NCI-H446 treated with DMSO at 0.1 percent for 48 hours (cell line): ENCODE data around the gene GNG13.
"Not testable (repeated sequence)": the region's sequence is repeated elsewhere in the genome, so short reads cannot be mapped to it uniquely, and the experiment has no call there.

Experiments
- DNase-seq: peaks from one replicate; lab custom pipeline; 2025; lab: John Stamatoyannopoulos, UW

The GNG13 gene

DNA sequence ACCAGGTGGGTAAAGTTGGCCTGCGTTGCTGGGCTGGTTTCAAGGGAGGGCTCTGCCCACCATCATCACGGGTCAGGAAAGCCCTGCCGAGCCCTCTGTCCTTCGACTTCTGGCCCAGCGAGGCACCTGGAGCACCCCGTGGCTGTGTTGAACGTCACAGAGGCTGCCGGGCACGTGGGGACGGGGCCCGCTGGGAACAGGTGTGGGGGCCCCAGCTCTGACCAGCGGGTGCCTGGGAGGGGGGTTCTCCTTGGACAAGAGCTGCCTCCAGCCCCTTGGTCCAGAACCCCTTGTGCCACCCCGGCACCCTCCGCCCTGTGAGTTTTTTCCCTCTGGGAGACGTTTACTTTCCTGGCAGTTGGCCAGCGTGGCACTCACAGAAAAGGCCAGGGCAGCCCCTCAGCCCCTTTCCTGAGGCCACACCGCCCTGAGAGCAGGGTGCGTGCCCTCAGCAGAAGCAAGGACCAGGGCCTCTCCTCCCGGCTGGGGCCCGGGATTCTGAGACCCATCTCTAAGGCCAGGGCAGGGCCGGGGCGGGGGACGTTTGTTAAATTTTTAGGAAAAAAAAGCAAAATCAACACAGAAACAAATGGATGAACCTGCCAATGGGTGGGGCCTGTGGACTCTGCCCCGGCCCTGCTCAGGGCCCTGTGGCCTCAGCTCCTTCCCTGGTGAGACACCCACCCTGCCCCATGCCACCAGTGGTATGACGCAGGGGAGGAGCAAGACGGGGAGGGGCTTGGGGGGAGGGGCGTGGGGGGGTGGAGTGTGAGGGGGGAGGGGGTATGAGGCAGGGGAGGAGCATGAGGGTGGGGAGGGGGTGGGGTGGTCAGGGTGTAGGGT is 31.3 kb upstream of the GNG13 start:
- no peak for DNase-seq

DNA sequence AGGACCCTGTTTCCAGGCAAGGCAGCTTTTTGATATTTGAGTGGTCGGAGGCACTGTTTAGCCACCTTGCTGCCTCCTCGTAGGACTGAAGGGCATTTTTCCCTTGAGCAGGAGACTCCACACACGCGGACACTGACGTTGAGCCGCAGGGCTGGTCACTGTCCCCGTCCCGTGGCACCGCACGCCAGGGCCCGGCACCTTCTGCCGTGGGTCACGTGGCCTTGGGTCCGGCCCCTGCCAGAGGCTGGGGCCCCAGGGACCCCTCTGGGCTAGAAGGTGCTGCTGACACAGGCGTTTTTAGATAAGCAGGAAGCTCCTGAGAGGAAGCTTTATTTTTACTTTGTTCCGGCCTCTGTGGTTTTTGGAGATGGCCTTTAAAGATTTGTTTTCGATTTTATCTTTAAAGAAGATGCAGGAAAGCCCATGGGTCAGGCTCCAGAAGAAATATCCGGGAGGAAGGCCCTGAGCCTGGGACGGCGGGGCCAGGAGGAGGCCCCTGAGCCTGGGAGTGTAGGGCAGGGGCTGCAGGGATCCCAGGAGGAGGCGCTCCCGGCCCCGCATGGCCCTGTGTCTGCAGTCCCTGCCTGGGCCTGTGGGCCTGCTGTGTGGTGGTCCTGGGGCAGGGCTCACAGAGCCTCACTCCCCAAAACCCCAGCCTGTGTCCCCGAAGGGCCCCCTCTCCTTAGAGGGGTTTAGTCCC is 30.5 kb upstream of the GNG13 start:
- no peak for DNase-seq

DNA sequence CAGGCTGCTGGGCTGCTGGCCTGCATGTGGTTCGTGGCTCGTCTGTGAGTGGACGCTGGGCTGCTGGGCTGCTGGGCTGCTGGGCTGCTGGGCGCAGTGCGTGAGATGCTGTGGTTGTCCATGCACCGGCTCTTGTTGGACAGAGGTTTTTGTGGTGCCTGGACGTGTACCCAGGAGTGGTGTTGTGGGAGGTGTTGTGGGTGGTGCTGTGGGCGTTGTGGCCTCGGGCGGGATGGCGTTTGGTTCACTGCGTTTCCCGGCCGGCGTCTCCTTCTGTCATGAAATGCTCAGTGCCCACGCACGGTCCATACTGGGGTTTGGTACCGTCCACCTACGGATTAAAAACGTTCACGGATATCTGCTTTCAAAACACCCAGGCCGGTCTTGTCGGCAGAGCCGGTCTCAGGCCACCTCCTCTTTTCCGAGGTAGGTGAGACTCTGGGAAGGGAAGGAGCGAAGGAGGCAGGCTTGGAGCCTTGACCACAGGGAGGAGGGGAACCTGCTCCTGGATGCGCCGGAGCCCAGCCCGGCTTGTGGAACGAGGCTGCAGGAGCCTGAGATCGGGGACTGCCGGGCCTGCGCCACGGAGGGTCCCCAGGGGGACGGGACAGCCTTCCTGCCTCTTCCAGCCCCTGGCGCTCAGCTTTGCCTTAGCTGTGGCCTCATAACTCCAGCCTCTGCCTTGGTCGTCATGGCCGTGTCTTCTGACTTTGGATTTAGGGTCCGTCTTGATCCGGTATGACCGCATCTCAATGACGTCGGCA is 29.8 kb upstream of the GNG13 start:
- DNase-seq, result no peak

DNA sequence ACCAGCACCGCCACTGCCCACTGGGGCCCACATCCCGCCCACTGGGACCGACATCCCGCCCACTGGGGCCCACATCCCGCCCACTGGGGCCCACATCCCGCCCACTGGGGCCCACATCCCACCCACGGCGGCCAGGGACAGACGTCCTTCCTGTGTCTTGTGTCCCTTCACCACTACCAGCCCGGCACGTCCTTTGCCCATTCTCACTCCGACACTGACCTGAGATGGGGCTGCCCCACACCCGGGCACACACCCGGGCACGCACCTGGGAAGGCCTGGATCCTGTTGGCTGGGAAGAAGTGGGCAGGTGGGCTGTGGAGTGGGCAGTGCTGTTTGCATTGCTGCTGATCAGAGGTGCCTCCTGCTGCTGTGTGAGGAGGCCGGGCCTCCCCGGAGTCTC is 28.4 kb upstream of the GNG13 start:
- no peak for DNase-seq

DNA sequence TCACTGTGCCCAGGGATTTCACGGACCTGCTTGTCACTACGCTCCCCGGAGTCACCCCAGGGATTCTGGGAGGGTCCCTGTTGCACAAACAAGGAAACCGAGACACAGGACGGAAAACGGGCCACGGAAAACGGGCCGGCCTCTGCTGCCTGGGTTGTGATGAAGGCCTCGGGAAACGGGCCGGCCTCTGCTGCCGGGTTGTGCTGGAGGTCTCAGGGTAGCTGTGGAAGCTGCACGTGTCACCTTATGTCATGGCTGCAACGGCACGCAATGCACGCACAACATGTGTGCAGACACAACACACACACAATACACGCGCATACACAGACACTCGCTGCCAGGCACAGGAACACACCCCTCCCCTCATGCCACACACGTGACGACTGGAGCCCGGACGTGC is 27.0 kb upstream of the GNG13 start:
- DNase-seq, result no peak

DNA sequence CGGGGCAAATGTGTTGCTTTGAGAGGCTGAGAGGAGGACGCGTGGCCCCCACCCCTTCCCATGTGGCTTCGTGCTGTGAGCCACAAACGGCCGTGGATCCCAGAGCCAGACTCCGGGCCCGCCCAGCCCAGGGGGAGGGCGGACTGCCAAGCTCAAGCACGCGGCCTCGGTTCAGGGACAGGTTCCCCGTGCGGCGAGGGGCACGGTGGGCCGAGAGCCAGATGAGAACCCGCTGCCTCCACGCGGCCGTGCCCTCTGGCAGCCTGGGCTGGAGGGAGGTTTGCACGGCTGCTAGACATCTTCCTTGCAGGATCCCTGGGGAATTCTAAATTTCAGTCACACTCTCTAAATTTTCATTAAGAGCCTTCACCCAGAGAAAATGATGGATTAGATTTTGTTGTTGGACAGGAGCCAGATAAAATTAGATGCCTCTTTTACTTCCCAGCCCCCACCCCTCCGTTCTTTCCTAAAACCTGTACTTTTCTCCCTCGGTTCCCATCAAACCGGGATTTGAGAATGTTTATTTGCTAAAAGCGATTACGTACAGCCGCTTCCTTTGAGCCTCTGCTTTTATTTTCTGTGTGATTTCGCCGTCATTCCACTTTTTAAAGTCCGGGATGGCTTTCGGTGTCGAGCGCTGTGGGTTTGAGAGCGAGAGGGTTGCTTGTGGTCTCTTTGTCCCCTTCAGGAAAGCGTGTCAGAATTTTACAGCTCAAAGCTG is 25.0 kb upstream of the GNG13 start:
- DNase-seq, result no peak

DNA sequence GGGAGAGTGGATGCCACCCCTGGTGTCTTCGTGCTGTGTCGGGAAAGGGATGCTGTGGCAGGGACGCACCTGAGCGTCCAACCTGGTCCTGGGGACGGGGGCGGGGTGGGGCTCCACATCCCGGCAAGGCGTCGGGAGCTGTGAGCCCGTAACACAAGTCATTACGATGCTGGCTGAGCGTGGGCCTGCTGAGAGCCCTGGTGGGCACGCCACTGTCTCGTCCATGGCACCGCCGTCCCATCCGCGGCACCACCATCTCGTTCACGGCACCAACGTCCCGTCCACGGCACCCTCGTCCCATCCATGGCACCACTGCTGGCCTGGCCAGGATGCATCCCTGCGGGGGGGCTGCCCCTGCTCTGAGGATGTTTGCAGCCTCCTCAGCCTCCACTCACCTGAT is 24.1 kb upstream of the GNG13 start:
- DNase-seq, result no peak

DNA sequence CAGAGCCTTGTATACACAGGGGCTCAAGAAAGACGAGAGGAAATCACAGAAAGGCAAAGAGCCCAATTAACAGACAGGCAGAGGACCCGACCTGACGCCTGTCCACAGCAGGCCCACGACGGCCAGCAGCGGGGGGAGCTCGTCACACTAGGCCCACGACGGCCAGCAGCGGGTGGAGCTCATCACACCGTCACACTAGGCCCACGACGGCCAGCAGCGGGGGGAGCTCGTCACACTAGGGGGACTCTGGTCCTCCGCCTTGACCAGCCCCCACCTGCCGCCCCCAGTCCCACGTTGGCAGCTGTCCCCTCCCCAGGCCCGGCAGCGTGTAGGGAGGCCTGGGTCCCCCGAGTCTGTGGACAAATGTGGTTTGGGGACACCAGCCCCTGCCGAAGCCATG is 23.7 kb upstream of the GNG13 start:
- no peak for DNase-seq

DNA sequence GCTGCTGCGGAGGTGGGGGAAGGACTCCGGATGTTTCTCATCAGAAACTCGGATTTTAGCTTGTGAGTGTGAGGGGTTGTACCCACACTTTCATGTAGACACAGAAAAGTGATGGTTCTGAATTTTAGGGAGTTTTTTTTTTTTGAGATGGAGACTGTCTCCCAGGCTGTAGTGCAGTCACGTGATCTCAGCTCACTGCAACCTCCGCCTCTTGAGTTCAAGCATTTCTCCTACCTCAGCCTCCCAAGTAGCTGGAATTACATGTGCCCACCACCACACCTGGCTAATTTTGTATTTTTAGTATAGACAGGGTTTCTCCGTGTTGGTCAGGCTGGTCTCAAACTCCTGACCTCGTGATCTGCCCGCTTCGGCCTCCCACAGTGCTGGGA is 22.4 kb upstream of the GNG13 start:
- DNase-seq, result no peak

DNA sequence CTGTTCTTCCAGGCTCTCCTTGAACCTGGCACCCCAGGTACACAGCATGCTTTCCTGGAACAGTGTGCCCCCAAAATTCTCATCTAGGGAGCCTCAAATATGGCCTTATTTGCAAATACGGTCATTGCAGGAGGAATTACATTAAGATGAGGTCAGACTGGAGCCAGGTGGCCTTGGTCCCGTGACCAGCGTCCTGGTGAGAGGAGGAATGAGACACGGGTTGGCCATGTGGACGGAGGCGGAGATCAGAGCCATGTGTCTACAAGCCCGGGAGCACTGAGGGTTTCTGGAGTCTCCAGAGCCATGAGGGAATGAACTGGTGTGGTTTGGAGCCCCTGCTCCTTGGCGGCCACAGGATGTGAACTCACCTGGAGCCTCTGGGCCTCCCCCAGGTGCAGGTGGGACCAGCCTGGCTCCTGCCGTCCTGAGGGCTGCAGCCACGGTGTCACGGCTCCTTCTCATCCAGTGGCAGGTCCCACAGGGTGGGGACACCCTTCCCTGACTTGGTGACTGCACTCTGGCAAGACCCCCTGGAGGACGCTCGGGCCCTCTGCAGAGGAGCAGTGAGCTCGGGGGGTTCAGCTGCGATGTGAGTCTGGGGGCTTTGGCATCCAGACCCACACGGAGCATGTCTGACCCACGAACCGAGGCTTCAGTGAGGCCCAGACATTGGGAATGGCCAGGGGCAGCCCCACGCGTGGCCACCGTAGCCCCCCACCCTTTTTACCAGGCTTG is 21.8 kb upstream of the GNG13 start:
- DNase-seq, result no peak

DNA sequence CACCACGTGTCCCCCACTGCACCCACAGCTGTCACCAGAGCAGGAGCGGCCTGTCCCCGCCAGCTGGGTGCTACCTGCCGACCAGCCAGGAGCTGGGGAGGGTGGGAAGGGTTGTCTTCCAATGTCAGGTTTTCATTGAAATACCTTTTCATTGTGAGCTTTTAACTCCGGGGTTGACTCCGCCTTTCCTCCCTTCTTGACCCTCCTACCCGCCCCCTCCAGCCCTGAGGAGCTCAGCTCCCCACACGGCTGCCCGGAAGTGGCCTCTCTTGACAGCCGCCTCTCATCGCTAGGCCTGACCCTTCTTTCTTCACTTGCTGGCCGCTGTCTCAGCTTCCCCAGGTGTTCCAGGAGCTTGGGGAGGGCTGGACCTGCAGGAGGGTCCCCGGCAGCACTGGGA is 21.2 kb upstream of the GNG13 start:
- no peak for DNase-seq

DNA sequence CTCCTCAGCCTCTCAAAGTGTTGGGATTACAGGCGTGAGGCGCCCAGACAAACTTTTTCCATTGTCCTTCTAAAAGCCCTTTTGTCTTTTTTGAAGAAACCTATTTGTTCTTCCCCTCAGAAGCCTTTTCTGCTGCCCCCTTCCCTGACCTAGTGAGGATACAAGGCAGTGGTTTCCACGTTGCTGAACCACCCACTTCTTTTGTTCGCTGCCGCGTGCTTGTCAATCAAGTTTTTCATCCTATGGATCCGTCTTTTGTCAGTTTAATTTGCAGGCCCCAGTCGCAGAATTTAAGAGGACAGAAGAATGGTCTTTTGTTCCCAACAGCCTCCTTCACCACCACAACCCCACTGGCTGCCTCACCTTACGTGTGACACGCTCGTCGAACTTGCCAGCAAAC is 20.2 kb upstream of the GNG13 start:
- DNase-seq, result no peak

DNA sequence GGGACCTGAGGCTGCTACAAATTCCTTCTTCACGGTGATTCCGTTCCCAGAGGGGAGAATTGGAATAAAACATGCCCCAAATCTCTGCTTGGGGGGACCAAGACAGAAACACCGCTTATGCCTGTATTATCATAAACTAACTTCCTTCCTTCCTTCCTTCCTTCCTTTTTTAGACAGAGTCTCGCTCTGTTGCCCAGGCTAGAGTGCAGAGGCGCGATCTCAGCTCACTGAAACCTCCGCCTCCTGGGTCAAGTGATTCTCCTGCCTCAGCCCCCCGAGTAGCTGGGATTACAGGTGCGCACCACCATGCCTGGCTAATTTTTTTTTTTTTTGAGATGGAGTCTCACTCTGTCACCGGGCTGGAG is 19.5 kb upstream of the GNG13 start:
- not testable (repeated sequence) for DNase-seq

DNA sequence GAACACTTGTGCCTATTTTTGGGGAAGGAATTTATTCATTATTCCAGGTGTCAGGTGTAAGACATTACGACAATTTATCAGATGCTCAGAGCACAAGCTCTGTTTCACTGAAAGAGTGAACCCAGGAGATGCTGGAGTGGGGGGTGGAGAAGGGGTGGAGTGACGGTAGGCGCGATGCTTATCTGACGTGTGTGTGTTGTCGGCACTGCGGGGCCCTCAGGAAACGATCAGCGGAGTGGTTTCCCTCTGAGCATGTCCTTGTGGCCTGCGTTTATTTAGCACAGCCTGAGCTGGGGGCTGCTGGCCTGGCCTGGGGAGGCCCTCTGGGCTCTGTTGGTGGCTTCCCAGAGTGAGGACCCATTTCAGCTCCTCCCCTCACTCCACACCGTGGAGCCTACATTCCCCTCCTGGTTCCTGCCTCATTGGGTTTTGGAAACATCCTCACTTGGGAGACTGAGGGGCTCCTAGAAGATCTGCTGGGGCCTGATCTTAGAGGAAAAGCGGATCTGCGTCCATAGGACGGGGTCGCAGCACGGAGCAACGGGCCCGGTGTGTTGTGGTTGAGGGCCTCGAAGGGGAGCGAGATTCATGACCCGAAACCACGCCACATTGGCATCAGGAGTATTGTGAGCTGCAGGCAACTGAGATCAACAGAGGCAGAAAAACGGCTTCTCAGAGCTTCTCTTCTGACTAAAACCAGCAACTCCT is 19.0 kb upstream of the GNG13 start:
- DNase-seq, result no peak

DNA sequence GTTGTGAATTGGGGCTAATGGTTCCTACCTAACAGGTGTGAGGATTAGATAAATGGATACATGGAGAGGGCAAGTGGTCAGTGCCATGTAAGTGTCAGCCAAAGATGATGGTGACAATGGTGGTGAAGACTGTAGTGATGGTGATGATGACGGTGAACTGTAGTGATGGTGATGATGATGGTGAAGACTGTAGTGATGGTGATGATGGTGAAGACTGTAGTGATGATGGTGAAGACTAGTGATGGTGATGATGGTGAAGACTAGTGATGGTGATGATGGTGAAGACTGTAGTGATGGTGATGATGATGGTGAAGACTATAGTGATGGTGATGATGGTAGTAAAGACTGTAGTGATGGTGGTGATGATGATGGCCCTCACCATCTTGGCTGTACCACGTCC is 18.1 kb upstream of the GNG13 start:
- DNase-seq, result no peak

DNA sequence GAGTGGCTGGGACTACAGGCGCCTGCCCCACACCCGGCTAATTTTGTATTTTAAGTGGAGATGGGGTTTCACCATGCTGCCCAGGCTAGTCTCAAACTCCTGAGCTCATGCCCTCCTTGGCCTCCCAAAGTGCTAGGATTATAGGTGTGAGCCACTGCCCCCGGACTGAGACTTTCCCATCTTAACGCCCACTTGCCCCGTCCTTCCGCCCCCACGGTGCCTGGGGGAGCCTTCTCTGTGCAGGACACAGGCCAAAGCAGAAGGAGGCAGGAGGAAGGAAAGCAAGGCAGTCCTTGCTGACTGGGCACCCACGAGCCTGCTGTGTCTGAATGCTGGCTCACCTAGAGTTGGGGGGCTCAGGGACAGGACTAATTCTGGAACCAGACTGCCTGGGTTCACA is 17.6 kb upstream of the GNG13 start:
- no peak for DNase-seq

DNA sequence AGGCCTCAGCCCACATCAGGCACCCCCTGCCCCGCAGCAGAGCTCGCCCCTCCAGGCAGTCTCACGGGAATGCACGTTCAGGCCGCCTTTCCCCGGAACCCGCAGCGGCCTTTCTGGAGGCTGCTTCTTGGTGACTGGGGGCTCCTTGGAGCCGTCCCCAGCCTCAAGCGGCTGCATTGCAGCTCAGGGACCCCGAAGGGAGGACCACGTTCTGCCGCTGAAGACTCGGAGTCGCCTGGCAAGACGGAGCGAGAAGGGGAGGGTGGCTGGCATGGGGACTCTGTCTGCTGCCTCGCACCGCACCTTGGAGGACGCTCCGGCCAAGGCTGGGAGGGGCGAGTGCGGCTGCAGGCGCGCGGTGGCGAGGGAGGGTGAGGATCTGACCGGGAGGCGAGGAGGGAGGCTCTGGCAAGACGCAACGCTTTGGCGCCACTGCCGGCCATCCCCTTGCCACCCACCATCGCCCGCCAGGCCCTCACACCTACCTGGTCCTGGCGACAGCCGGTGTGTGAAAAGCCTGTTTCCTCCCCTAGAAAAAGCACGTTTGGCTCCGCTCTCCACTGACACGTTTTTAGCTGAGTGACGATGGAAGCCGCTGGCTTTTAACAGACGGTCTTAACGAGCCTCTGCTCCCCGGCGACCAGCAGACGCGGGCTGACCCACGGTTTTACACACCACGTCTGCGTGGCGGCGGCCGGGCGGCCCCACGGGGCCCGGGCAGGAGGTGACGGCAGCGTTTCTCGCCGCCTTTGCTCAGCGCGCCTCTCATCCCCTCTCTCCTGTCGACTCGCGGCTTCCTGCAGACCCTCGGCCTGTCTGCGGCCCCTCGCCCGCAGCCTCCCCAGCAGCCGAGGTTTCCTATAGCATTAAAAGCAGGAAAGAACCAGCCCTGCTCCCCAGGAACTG is 16.7 kb upstream of the GNG13 start:
- DNase-seq, result no peak

DNA sequence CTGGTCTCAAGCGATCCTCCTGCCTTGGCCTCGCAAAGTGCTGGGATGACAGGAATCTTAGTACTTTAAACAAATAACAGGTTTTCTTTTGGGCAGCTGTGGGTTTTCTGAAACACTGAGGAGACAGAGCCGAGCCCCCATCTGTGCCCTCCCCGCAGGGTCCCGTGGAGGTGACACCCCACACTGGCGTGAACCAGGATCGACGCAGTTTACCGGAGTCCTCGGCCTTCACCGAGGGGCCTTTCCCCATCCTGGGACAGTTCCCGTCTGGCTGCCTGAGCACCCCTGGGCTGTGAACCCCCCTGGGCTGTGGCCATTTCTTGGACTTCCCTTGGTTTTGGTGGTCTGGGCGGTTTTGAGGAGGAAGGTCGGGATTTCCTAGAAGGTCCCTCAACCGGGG is 15.3 kb upstream of the GNG13 start:
- no peak for DNase-seq

DNA sequence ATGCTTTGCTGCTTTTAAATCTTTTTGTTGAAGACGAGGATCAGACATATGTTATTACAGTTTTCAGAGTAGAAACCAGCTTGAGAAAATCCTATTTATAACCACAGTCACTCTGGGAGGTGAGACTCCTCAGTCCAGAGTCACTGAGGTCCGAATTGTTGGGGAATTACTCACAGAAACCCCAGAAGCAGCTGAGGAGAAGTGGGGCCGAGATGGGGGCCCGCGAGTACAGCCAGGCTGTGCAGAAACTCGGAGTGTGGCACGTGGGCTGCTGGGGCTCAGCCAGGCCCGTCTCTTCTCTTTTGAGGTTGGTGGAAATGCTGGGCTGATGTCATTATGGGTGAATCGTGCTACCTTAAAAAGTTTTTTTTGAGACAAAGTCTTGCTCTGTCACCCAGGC is 14.4 kb upstream of the GNG13 start:
- DNase-seq, result no peak

DNA sequence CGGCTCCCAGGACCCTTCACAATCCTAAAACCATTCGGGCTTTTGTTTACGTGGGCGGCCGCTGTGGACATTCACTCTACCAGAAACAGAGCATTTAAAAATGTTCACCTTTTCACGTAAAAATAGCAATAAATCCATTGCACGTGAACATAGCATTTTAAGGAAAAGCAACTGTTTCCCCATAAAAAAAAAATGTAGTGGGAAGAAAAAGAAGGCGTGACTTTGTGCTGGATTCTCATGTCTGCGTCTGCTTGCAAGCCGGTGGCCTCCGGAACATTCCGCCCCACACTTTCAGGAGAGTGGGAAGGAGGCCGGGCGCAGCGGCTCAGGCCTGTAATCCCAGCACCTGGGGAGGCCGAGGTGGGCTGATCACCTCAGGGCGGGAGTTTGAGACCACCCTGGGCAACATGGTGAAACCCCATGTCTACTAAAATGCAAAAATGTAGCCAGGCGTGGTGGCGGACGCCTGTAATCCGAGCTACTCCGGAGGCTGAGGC is 13.4 kb upstream of the GNG13 start:
- no peak for DNase-seq
